GM19468 (cell line): ENCODE data around the gene CENPP.
"Not testable (repeated sequence)": the region's sequence is repeated elsewhere in the genome, so short reads cannot be mapped to it uniquely, and the experiment has no call there.

Source experiments
- ATAC-seq: cut with Tn5 transposase; IDR thresholded peaks from one replicate; pipeline ENCODE4 v1.9.1; 2021; ENCODE audit warnings: mild to moderate bottlenecking, moderate library complexity, moderate number of reproducible peaks; ENCODE audit not compliant: unreplicated experiment; ENCODE audit errors: extremely low read depth

The CENPP gene

GRCh38 chr9:92377876-92378275, 52.1 kb downstream of the CENPP start:
- no peak for ATAC-seq

DNA sequence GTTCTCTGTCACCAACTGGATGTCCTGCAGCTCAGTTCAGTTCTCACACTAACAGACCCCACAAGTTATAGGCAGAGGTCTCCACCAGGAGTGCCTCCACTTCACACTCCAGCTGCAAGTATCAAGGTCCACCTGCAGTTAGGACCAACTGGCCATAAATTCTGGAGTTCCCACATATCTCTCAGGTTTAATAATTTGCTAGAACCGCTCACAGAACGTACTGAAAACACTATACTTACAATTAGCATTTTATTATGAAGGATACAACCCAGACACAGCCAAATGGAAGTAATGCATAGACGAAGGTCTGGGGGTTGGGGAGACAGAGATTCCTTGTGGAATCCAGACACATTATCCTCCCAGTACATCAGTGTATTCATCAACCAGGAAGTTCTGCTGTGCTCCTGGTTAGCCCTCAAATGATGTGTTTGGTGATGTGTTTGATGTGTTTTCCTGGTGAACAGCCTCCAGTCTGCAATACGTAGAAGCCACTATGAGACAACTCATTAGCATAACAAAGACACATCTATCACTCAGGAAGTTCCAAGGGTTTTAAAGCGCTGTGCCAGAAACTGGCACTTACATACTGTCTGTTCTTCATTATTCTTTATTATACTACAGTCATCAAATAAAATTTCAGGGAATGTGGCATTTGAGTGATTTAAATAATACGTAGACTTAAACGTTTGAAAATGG, 53.3 kb downstream of the CENPP start:
- ATAC-seq: no peak

GRCh38 chr9:92380603-92381002, 54.9 kb downstream of the CENPP start:
- no peak for ATAC-seq

DNA sequence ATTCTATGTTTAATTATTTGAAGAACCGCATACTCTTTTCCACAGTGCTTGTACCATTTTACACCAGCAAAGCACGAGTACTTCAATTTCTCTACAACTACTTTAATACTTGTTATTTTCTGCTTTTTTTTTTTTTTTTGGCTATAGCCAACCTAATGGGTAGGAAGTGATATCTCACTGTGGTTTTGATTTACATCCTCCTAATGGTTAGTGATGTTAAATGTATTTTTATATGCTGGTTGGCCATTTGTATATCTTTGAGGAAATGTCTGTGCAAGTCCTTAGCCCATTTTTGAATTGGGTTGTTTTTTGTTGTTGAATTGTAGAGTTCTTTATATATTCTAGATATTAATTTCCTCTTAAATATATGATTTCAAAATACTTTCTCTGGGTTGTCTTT, 56.0 kb downstream of the CENPP start:
- ATAC-seq: no peak

GRCh38 chr9:92384375-92384774, 58.6 kb downstream of the CENPP start:
- ATAC-seq: no peak

DNA sequence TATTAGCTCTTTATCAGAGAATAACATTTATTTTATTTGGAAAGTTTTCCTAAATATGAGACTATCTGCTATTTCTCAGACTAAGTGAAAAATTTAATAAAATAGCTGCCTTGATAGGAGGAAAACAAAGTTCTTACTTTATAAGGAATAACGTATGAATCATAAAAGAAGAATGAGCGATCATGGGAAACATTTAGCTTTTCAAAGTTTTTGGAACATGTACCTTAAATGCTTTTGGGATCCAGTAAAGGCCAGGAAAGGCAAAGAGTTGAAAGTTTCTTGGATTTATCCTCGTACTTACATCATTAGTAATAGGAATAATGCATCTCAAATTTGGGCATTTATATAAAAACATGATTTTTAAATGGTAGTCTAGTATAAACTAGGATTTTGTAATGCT, 59.2 kb downstream of the CENPP start:
- no peak for ATAC-seq

GRCh38 chr9:92385477-92385876, 59.7 kb downstream of the CENPP start:
- no peak for ATAC-seq

- ATAC-seq: no peak
Measured at GRCh38 chr9:92385953-92386352, 60.2 kb downstream of the CENPP start.

DNA sequence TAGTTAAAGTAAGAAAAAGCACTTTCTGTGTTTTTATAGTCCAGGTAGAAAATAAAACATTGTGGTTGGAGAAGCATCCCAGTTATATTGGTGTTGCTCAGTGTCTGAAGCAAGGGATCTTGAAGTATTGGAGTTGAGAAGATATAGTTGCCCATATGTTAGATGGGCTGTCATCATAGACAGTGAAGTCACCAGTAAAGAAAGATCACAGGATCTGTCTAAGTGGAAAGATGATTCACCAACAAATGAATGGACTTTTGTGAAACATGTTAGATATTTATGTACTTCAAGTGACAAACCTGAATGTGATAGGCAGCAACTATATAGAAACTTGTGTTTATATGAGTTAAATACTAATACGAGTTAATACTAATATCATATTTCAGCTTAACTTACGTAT, 66.9 kb downstream of the CENPP start:
- no peak for ATAC-seq

GRCh38 chr9:92393686-92394085, 67.9 kb downstream of the CENPP start:
- no peak for ATAC-seq

- ATAC-seq: no peak
Measured at GRCh38 chr9:92395617-92396016, 69.9 kb downstream of the CENPP start.

- ATAC-seq: no peak
Measured at GRCh38 chr9:92397853-92398252, 72.1 kb downstream of the CENPP start.

DNA sequence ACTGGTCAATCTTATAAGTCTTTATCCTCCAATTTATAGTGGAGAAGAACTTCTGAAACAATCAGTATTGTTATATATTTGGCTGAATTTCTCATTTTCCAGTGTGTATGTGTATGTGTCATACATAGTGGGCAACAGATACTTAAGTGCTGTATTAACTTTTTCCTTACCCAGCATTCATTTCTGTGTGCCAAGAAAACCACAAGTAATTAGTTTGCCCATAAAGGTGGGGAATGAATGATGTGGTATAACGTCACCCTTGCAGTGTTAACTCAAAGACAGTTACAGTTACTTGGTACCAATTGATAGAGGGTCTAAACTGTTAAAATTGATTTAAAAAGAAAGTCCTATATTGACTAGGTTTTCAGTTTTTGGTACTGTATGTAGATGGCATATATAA, 76.6 kb downstream of the CENPP start:
- no peak for ATAC-seq

DNA sequence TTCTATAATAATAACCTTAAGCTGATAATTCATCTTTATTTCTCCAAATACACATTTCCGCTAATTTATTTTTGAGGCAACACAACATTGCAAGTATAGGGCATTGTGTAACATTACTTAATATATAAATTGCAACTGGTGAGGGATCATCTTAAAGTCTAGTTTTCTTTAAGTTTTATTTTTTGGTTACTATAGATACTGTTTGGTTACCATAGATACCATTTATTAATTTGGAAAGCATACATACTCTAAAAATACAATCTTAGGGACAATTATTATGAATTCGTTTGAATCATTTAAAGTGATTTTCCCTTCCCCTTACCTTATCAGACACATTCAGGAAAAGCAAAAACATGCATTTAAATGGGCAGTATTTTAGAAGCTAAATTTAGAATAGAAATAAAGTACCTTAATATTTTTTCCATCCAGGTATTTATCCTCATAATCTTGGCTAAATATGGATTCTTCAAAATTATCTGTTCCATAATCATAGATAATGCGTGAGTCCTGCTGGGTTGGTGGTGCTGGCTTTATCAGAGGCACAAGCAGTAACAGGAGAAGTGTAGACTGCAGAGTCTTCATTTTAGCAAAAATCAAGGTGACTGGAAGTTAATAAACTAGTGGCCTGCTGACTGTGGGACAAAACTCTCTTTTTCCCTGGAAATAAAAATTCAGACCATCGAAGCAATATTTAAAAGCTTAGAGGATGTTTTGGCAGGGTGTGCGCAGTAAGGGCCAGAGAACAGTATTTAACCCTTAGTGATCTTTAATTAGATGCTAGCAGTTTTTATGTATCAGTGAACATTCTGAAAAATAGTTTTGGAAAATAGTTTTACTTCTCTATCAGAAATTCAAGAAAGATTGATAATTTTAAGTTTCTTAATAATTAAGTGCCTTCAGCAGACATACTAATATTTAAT, 77.3 kb downstream of the CENPP start:
- ATAC-seq: no peak

GRCh38 chr9:92404042-92404836, 78.5 kb downstream of the CENPP start, which contains the start of gene OGN:
TSS of gene OGN (minus strand) at chr9:92404578. CDS start at chr9:92403407, 1,171 bp downstream.
- no peak for ATAC-seq

- ATAC-seq: no peak
Measured at GRCh38 chr9:92405818-92406217, 80.1 kb downstream of the CENPP start.

GRCh38 chr9:92406477-92406876, 80.7 kb downstream of the CENPP start:
- ATAC-seq: no peak

DNA sequence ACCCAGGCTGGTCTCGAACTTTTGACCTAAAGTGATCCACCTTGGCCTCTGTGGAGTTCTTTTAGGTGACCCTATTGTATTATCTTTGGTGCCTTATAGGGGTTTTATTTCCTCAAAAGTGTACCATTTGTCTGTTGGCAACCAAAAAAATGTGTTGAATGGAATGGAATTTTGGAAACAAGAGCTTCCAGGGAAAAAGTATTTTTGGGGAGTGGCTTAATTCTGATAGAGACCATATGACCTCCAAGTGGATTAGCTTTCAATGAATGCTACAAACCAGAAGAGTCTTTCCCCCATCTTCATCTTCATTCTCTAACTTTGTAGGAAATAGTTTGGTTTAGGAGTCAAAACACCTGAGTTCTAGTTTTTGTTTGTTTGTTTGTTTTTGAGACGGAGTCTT, 82.1 kb downstream of the CENPP start:
- ATAC-seq: no peak

DNA sequence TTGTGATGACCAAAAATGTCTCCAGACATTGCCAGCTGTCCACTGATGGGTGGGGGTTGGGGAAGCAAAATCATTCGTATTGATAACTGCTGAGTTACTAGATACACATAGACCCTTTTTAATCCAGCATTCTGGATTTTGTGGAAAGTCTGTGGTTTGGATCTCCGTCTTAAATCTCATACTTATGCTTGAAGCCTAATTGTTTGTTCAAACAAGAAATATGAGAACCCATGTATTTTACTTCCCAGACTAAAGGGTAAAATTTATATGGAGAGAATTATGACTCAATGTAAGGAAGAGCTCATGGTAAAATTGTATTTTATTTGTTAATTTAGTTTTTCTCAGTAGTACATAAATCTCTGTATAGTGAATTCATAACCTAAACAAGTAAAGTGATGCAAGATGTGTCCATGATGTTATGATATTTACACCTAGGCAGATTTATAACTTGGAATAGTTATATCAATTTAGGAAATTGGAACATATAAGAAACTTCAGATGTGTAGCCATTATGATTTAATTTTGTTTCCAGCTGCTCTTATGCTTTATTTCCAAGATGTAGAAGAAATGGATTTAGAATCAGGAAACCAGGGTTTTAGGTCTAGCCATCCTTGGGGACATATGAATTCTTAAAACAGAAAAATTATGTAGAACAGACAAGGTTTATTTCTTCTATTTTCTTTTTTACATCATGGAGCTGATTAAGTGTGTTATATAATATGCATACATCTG, 83.2 kb downstream of the CENPP start:
- no peak for ATAC-seq

- ATAC-seq: not testable (repeated sequence)
Measured at GRCh38 chr9:92411157-92411556, 85.4 kb downstream of the CENPP start.
